Measurements from ENCODE around the gene ACAP1.
"Not testable (repeated sequence)": the region's sequence is repeated elsewhere in the genome, so short reads cannot be mapped to it uniquely, and the experiment has no call there.

Gene ACAP1

DNA sequence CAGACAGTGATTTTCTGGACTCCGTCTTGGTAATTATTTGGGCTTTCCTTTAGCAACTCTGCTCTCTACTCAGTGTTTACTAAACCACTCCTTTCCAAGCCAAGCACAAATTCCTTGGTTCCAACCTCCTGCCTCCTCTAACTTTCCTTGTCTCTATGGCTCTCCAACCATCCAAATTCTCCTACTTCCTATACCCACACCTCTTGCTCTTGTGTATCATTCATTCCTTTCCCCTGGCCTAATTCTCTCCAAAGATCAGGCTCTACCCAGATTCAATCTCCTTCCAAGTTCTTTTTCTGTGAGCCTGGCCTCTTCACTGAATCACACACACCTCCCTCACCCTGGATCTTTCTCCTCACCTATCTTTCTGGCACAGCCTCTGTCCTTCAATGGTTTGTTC lies 8.3 kb upstream of the ACAP1 start:
- no peak for DNase-seq (ENCODE audit: low read depth in 1 of 2, low spot score in 1 of 2)

- DNase-seq (ENCODE audit: low read depth in 1 of 2, low spot score in 1 of 2) = no peak
Measured at GRCh38 chr17:7328840-7329373, 7.4 kb upstream of the ACAP1 start, which contains the start of gene NEURL4. Gene NEURL4 (minus strand): TSS chr17:7329335. CDS start chr17:7329312, 23 bp downstream.

GRCh38 chr17:7329374-7329996 lies 6.8 kb upstream of the ACAP1 start:
- peak; percentile 89 to 94 for DNase-seq (ENCODE audit: low read depth in 1 of 2, low spot score in 1 of 2)

GRCh38 chr17:7329997-7330637 lies 6.2 kb upstream of the ACAP1 start:
- DNase-seq (ENCODE audit: low read depth in 1 of 2, low spot score in 1 of 2) = peak; percentile 51 to 63

DNA sequence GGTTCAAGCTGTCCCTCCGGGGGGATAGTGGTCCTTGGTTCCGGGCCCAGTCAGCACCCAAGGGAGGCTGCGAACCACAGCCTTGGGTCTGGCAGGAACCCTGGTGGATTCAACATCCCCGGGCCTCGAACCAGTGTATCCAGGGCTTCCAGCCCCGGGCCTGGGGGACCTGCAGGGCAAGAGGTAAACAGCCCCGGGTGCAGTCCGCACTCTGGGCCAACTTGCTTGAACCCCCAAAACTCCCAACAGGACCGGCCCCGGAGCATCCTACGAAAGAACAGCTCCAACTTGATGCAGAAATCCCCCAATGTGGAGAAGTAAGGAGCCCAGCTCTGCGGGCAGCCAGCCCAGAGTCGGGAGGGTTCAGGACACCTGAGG lies 5.7 kb upstream of the ACAP1 start:
- DNase-seq (ENCODE audit: low read depth in 1 of 2, low spot score in 1 of 2) = no peak

DNA sequence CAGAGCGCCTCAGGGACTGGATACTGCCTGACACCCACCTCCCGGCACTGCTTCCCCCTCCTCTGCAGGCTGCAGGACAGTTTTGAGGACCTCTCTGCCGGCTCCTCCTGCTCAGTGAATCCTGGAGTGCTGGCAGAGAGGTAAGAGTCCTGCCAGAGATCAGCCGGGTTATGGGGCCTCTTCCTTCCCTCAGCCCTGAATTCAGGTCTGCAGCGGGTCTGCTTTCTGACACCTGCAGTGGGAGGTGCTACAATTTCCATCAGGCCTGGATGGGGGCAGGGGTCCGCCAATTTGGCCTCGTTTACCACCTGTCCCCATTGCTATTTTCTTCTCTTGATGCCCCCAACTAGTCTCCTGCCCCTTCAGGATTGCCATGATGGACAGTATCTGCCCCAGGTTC lies 4.2 kb upstream of the ACAP1 start:
- no peak for DNase-seq (ENCODE audit: low read depth in 1 of 2, low spot score in 1 of 2)

- DNase-seq (ENCODE audit: low read depth in 1 of 2, low spot score in 1 of 2) = not testable (repeated sequence)
Measured at GRCh38 chr17:7332600-7333069, 3.7 kb upstream of the ACAP1 start.

DNA sequence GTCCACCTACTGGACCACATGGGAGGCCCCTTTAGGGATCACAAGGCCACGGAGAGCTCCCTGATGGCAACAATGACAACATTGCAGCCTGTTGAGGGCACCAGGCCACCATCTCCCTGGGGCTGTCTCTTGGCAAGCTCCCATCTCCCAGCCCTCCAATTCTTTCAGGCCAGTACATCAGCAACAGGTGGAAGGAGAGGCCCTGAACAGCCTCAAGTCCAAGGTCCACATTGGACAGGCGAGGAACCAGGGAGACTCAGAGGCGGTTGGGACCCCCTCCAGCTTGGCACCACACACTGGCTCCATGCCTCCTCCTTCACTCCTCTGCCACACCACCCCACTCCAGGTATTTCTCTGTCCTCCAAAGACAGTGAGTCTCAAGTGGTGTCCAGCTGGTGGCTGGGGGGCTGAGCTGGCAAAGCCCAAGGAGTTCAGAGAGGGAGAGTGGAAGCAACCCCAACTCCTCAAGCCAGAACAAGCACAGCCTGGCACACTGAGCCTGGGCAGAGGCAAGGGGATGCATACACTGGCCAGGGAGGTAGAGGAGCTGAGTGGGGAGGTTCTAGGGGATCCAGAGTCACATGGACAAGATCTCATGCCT lies 1.3 kb upstream of the ACAP1 start:
- DNase-seq (ENCODE audit: low read depth in 1 of 2, low spot score in 1 of 2) = no peak

GRCh38 chr17:7335765-7336164 lies 564 bp upstream of the ACAP1 start:
- not testable (repeated sequence) for DNase-seq (ENCODE audit: low read depth in 1 of 2, low spot score in 1 of 2)

DNA sequence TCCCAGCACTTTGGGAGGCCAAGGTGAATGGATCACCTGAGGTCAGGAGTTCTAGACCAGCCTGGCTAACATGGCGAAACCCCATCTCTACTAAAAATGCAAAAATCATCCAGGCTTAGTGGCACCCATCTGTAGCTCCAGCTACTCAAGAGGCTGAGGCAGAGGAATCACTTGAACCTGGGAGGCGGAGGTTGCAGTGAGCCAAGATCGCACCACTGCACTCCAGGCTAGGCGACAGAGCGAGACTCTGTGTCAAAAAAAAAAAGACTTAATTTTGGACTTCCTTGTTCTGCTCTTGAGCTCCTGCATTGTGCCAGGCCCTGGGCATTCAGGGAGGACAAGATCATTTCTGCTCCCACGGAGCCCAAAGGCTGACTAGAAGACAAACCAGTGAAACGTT lies 1.3 kb downstream of the ACAP1 start:
- not testable (repeated sequence) for DNase-seq (ENCODE audit: low read depth in 1 of 2, low spot score in 1 of 2)

DNA sequence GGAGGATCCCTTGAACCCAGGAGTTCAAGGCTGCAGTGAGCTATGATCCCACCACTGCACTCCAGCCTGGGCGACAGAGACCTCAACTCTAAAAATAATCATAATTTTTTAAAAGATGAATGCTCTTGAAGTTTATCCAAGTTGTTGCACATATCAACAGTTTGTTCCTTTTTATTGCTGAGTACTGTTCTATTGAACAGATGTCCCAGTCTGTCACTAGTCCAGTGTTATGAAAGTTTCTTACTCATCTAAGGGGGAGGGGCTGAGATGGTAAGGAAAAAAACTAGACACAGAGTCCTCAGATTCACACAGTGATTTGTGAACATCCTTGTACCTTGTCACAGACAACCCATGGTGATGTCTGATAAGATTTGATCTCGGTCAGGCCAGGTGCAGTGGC lies 3.9 kb downstream of the ACAP1 start:
- DNase-seq (ENCODE audit: low read depth in 1 of 2, low spot score in 1 of 2) = no peak

DNA sequence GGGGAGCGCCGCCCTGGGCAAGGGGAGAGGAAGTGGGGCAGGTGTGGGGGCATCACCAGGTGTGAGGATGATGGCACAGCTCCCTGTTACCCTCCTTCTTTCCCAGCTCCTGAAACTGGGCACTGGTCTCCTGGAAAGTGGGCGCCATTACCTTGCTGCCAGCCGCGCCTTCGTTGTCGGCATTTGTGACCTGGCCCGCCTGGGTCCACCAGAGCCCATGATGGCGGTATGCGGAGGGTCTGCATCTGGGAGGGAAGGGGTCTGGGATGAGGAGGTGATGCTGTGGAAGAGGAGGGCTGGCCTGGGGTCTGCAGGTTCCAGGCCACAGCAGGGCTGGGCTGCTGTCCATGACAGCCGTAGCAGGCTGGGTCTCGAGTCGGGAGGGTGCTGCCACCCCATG lies 5.5 kb downstream of the ACAP1 start:
- no peak for DNase-seq (ENCODE audit: low read depth in 1 of 2, low spot score in 1 of 2)

GRCh38 chr17:7343250-7343649 lies 6.9 kb downstream of the ACAP1 start:
- no peak for DNase-seq (ENCODE audit: low read depth in 1 of 2, low spot score in 1 of 2)

- no peak for DNase-seq (ENCODE audit: low read depth in 1 of 2, low spot score in 1 of 2)
Measured at GRCh38 chr17:7346761-7347614, 10.7 kb downstream of the ACAP1 start.

DNA sequence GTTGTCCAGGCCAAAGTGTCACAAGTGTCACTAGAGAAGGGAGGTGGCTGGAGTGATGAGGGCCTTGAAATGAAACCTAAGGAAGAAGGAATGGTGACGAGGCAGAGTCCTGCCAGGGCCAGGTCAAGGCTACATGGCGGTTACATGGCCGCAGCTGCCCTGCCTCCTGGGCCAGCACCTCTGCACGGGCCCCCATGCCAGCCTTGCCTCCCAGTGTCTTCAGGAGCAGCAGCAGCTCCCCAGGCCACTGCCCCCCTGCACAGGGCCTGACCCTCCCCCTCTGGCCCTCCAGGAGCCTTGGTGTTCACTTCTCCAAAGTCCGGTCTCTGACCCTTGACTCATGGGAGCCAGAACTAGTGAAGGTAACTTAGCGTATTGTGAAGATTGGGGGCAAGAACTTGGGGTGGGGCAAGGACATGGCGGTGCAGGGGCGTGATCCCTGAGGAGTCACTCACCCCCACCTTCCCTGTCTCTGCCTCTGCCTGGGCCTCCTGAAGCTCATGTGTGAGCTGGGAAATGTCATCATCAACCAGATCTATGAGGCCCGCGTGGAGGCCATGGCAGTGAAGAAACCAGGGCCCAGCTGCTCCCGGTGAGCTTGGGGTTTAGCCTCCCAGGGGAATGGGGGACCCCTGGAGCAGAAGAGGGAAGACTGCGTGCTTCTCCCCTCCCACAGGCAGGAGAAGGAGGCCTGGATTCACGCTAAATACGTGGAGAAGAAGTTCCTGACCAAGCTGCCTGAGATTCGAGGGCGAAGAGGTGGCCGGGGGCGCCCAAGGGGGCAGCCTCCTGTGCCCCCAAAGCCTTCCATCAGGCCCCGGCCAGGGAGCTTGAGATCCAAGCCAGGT lies 11.5 kb downstream of the ACAP1 start:
- DNase-seq (ENCODE audit: low read depth in 1 of 2, low spot score in 1 of 2) = no peak

- no peak for DNase-seq (ENCODE audit: low read depth in 1 of 2, low spot score in 1 of 2)
Measured at GRCh38 chr17:7348478-7349242, 12.3 kb downstream of the ACAP1 start.

DNA sequence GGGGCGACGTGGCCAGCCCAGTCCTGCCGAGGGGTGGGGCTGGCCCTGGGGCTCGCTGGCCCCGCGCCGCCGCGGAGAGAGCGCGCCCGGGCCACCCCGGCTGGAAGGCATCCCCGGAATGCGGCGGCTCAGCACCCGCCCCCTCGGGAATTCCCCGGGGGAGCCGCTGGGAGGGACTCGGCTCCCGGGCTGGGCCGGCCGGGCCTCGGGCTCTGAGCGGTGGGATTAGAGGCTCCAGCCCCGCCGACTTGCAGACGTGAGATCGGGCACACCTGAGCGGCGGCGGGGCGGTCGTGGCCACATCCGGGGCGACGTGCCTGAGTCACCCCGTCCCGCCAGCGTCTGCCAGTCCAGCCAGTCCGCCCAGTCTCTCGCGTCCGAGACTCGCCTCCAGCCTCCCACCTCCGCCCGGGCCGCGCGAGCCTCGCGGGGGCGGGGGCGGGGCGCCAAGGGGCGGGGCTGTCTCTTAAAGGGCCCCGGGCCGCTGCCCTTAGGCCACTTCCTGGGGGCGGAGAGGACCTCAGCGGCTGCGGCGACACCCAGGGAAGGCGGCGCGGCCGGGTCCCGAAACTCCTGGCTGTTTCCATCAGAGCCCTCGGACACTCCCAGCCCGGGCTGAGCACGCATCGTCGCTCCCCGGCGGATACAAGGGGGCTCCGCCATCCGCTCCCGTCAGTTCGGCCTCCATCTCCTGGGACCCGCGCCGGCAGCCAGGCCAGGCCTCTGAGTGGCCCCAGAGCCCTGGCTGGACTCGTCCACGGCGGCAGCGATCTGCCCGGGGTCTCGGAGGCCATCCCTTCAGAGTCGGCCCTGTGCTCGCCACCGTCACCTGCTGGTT lies 15.6 kb downstream of the ACAP1 start, which contains the start of gene KCTD11:
Gene KCTD11, plus strand, starts transcription at position 498 of the 838 bp plus-strand sequence.
- peak; percentile 51 to 56 for DNase-seq (ENCODE audit: low read depth in 1 of 2, low spot score in 1 of 2)

DNA sequence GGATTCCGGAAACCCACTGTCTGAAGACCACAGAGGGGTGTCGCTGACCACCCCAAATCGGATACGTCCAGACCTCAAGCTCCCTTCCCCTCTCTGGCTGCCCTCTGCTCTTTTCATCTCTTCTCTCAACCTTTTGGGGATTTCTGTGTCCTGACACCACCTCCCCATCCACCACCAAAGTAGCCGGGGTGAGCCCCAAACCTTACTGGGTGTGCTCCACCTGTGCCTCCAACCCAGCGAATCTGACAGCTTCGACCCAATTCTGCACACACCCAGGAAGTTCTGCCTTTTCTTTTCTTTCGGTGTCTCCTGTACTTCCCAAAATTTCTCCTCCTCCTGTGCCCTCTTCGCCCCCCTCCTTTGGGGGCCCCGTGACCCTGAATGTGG lies 16.2 kb downstream of the ACAP1 start:
- DNase-seq (ENCODE audit: low read depth in 1 of 2, low spot score in 1 of 2) = no peak
